ENCODE results near the gene CABP2. TPM values are rescaled to one million over a fixed set of nuclear protein-coding genes. Genes with fewer than 3 reads are reported as not detected.

CABP2 gene
- total RNA-seq, 1 experiment from 2014 or later: not detected

DNA sequence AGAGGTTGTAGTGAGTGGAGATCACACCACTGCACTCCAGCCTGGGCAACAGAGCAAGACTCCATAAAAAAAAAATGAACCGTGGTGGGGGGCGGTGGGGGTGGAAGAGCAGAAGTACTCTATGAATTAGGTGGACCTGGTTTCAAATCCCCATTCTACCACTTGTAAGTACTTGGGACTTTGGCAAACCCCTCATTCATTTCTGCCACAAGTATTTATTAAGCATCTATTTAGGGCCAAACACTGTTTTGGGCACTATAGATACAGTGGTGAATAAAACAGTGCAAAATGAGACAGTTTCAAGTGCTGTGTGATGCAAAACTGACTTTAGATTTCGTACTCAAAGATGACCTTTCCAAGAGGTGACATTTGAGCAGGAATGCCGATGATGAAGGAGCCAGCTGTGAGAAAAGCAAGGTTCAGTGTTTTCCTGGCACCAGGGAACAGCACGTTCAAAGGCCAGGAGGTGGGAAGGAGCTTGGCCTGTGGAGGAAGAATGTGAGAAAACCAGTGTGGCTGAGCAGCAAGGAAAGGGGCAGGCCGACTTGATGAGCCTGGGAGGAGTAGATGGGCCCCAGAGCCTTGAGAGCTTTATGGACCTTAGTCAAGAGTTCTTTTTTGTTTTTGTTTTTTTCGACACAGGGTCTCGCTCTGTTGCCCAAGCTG lies 52.8 kb downstream of the CABP2 start:
- Histone ChIP-seq H3K18ac (ENCODE audit: insufficient read length, low read depth, low read length) (no peak overlapping the region), H3T11ph (ENCODE audit: low read length) (no peak overlapping the region), H3K4me2 (ENCODE audit: insufficient read depth, insufficient read length, low read length) (no peak overlapping the region), H4K91ac (ENCODE audit: insufficient read length, low read depth, low read length) (no peak overlapping the region), H3K56ac (ENCODE audit: insufficient read length, low read depth, low read length) (no peak overlapping the region), H3K79me1 (ENCODE audit: insufficient read depth, low read depth, low read length, poor library complexity, severe bottlenecking) (no peaks in the 10 kb centered on the region), H4K5ac (ENCODE audit: insufficient read length, low read depth, low read length) (no peak overlapping the region), H2BK15ac (ENCODE audit: low read depth, low read length) (no peak overlapping the region), H2BK120ac (ENCODE audit: low read depth, low read length, poor library complexity, severe bottlenecking) (no peak overlapping the region), H2BK20ac (ENCODE audit: low read depth, low read length, poor library complexity, severe bottlenecking) (no peak overlapping the region), H3K9ac (ENCODE audit: extremely low read depth, insufficient read length, low read length) (no peak overlapping the region), H2AK5ac (ENCODE audit: insufficient read length, low read length) (no peak overlapping the region), H2BK12ac (ENCODE audit: insufficient read length, low read depth, low read length) (no peak overlapping the region), H3K4ac (ENCODE audit: low read depth, low read length) (no peak overlapping the region), H3K27ac (ENCODE audit: insufficient read length, low read depth, low read length) (no peak overlapping the region), H3K14ac (ENCODE audit: insufficient read depth, low read length) (no peak overlapping the region), H4K8ac (replicated peaks; ENCODE audit: insufficient read length, low read depth, low read length) (no peak overlapping the region), H3K79me2 (ENCODE audit: insufficient read depth, low read length) (no peaks in the 10 kb centered on the region), H2BK5ac (ENCODE audit: insufficient read length, low read length) (no peak overlapping the region), H3K23ac (ENCODE audit: insufficient read length, low read depth, low read length) (no peak overlapping the region), H3K4me1 (ENCODE audit: insufficient read depth, low read length) (no peaks in the 10 kb centered on the region; the same call in 1 of the 2 replicates), H3K23me2 (ENCODE audit: insufficient read length, low read depth, low read length, poor library complexity, severe bottlenecking) (peaks cover 5% of the 10 kb centered on the region), H4K20me1 (ENCODE audit: control insufficient read depth, insufficient read depth, insufficient read length) (no peaks in the 10 kb centered on the region), H3K27me3 (ENCODE audit: insufficient read depth, low read length) (peaks cover 3% of the 10 kb centered on the region; the same call in 1 of the 2 replicates), H3K9me3 (ENCODE audit: control insufficient read depth, low read depth, low read length) (no peaks in the 10 kb centered on the region), H2AFZ (ENCODE audit: low read length) (no peak overlapping the region)
- H3K27ac Mint-ChIP-seq: no peak overlapping the region
- TF ChIP-seq CTCF (conservative IDR thresholded peaks at IDR 0.05): no peak
- no CpG with 5 or more reads among the region's 8 CpGs for WGBS (ENCODE audit: extremely low coverage, insufficient read length, low lambda C conversion rate)
- no peak overlapping the region for H3K4me3 Mint-ChIP-seq
- peaks cover 9% of the 10 kb centered on the region for H3K27me3 Mint-ChIP-seq (ENCODE audit: low read depth)
- H3K4me1 Mint-ChIP-seq: peaks cover 13 to 17% of the 10 kb centered on the region in 2 experiments
- no peaks in the 10 kb centered on the region for H3K9me3 Mint-ChIP-seq
- DNase-seq: no peak
- peaks cover 0 to under 1% (median 0%) of the 10 kb centered on the region in 3 experiments; a peak in 2 of 7 replicates for H3K36me3 Mint-ChIP-seq (ENCODE audit: insufficient read depth in 1 of 3, low read depth in 3 of 3)
